ENCODE data around the gene NR1H3. TPM values are rescaled to one million over a fixed set of nuclear protein-coding genes. Genes with fewer than 3 reads are reported as not detected.
A peak's percentile ranks its signal among the peaks of the same experiment; 100 is the strongest.
"Not testable (repeated sequence)": the region's sequence is repeated elsewhere in the genome, so short reads cannot be mapped to it uniquely, and the experiment has no call there.

NR1H3 gene
- total RNA-seq (18.8 TPM), polyA plus RNA-seq (ENCODE audit: insufficient read depth in 1 of 8, insufficient read length in 8 of 8, low replicate concordance in 1 of 8) (10 to 100 TPM; 12.9 to 26.2 (median 15.1) TPM)
- long read RNA-seq, donor 1, partial matches to known transcripts = 0 of 1 reads
- long read RNA-seq, donor 1, other reads (novel, unspliced or antisense) = 0 of 1 reads
- long read RNA-seq, donor 2 = 0 reads
- long read RNA-seq, donor 3, partial matches to known transcripts = 0 of 3 reads
- long read RNA-seq, donor 3, other reads (novel, unspliced or antisense) = 0 of 3 reads
- long read RNA-seq, donor 4, partial matches to known transcripts = 0 of 1 reads
- long read RNA-seq, donor 4, other reads (novel, unspliced or antisense) = 0 of 1 reads
- long read RNA-seq, donor 5, partial matches to known transcripts = 0 of 3 reads
- long read RNA-seq, donor 5, other reads (novel, unspliced or antisense) = 0 of 3 reads
- long read RNA-seq, donor 6, partial matches to known transcripts = 0 of 3 reads
- long read RNA-seq, donor 6, other reads (novel, unspliced or antisense) = 0 of 3 reads
- long read RNA-seq, donor 7, partial matches to known transcripts = 0 of 1 reads
- long read RNA-seq, donor 7, other reads (novel, unspliced or antisense) = 0 of 1 reads
- long read RNA-seq, donor 8, partial matches to known transcripts = 0 of 1 reads
- long read RNA-seq, donor 8, other reads (novel, unspliced or antisense) = 0 of 1 reads
- long read RNA-seq, donor 9, partial matches to known transcripts = 0 of 6 reads
- long read RNA-seq, donor 9, other reads (novel, unspliced or antisense) = 6 of 6 reads
- long read RNA-seq, donor 10 = 0 reads
- long read RNA-seq, donor 11, partial matches to known transcripts = 0 of 2 reads
- long read RNA-seq, donor 11, other reads (novel, unspliced or antisense) = 0 of 2 reads

DNA sequence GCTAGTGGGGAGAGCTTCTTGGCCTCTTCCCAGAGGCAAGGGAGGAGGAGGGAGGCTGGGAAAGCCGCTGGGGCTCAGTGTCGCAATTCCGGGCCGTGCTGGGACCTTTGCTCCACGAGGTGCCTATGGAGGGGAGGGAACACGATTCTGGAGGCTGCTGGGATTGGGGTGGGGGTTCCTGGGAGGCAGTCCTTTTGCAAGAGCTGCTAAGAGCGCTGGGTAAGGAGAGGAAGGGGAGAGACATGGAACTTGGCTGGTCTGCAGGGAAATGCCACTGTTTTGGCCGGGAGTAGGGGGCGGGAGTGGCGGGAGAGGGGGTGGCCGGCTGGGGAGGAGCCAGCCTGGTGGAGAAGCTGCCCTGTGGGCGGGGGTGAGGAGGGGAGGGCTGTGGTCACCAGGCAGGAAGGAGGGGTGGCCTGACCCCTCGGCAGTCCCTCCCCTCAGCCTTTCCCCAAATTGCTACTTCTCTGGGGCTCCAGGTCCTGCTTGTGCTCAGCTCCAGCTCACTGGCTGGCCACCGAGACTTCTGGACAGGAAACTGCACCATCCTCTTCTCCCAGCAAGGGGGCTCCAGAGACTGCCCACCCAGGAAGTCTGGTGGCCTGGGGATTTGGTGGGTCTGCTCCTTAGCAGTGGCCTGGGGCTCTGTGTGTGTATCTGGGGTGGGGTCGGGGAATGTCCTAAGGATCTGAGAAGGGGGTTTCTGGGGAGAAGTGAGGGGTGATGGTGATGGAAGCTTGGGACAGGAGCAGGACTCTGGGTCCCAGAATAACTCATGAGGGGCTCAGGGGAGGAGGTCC, at the start of gene NR1H3:
Gene NR1H3 (plus strand): TSS at position 480 of the 800 bp plus-strand sequence. CDS start 1,221 bp downstream, outside the sequence.
- Histone ChIP-seq H3K9me3 (replicated peaks; ENCODE audit: control insufficient read depth, low read depth, low read length) (no peaks in the 10 kb centered on the region), H3K4me1 (ENCODE audit: control insufficient read depth, insufficient read depth, low read length) (peaks cover 58% of the 10 kb centered on the region), H3K27ac (ENCODE audit: low read length) (peak within 1 kb of the TSS; percentile 50), H3K27me3 (ENCODE audit: control insufficient read depth, insufficient read depth, low read length) (no peaks in the 10 kb centered on the region), H3K4me3 (ENCODE audit: low read length) (peak within 1 kb of the TSS; percentile 9), H3K36me3 (ENCODE audit: control insufficient read depth, insufficient read depth, low read length) (peaks cover 5% of the 10 kb centered on the region)
- DNase-seq = peak; percentile 79
- WGBS (ENCODE audit: insufficient coverage) = 10% methylated on average over 9 of the region's 15 CpGs

DNA sequence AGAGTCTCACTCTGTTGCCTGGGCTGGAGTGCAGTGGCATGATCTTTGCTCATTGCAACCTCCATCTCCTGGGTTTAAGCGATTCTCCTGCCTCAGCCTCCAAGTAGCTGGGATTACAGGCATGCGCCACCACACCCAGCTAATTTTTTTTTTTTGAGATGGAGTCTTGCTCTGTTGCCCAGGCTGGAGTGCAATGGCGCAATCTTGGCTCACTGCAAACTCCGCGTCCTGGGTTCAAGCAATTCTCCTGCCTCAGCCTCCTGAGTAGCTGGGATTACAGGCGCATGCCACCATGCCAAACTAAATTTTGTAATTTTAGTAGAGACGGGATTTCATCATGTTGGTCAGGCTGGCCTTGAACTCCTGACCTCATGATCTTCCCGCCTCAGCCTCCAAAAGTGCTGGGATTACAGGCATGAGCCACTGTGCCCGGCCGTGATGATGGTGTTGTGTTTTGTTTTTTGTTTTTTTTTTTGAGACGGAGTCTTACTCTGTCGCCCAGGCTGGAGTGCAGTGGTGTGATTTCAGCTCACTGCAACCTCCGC, 49.7 kb upstream of the NR1H3 start:
- H3K27ac ChIP-seq (ENCODE audit: low read length); H3K4me3 ChIP-seq (ENCODE audit: low read length); H3K36me3 ChIP-seq (ENCODE audit: control insufficient read depth, insufficient read depth, low read length); H3K27me3 ChIP-seq (ENCODE audit: control insufficient read depth, insufficient read depth, low read length); H3K4me1 ChIP-seq (ENCODE audit: control insufficient read depth, insufficient read depth, low read length); DNase-seq; H3K9me3 ChIP-seq (replicated peaks; ENCODE audit: control insufficient read depth, low read depth, low read length): not testable (repeated sequence)
- WGBS (ENCODE audit: insufficient coverage) = 96% methylated on average over 9 of the region's 13 CpGs

DNA sequence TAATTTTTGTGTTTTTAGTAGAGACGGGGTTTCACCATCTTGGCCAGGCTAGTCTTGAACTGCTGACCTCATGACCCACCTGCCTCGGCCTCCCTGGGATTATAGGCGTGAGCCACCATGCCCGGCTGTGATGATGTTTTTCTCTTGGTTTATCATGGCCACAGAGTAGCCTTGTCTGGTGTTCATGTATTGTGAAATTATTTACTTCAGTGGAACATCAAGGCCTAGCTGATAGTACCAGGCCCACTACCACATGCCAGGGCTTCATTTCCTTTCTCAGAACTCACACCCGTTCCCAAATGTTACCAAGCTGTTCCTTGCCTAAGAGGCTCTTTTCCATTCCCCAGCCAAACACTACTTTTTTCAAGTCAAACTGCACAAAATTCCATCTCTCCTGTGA, 49.2 kb upstream of the NR1H3 start:
- 86% methylated on average over 3 of the region's 5 CpGs for WGBS (ENCODE audit: insufficient coverage)
- Histone ChIP-seq H3K4me3 (ENCODE audit: low read length) (no peak overlapping the region), H3K4me1 (ENCODE audit: control insufficient read depth, insufficient read depth, low read length) (no peaks in the 10 kb centered on the region), H3K9me3 (replicated peaks; ENCODE audit: control insufficient read depth, low read depth, low read length) (no peaks in the 10 kb centered on the region), H3K36me3 (ENCODE audit: control insufficient read depth, insufficient read depth, low read length) (no peaks in the 10 kb centered on the region), H3K27me3 (ENCODE audit: control insufficient read depth, insufficient read depth, low read length) (no peaks in the 10 kb centered on the region), H3K27ac (ENCODE audit: low read length) (no peak overlapping the region)
- DNase-seq = no peak

DNA sequence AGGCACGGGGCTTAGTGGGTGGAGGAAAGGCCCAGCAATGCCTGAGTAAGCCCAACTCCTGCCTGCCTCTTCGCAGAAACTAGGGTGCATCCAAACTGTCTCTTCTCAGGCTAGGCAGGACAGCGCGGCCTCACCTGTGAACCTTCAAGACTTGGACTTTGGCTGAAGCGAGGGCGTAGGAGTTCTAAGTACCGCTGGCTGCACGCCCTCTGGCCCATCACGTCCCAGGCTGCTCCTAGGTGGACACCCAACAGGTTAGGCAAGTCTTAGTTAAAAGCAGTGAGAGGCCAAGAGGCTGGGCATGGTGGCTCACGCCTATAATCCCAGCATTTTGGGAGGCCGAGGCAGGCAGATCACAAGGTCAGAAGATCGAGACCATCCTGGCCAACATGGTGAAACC, 44.9 kb upstream of the NR1H3 start:
- 88% methylated on average over 10 of the region's 12 CpGs for WGBS (ENCODE audit: insufficient coverage)
- H3K4me3 ChIP-seq (ENCODE audit: low read length) = no peak overlapping the region
- no peak overlapping the region for H3K27ac ChIP-seq (ENCODE audit: low read length)

DNA sequence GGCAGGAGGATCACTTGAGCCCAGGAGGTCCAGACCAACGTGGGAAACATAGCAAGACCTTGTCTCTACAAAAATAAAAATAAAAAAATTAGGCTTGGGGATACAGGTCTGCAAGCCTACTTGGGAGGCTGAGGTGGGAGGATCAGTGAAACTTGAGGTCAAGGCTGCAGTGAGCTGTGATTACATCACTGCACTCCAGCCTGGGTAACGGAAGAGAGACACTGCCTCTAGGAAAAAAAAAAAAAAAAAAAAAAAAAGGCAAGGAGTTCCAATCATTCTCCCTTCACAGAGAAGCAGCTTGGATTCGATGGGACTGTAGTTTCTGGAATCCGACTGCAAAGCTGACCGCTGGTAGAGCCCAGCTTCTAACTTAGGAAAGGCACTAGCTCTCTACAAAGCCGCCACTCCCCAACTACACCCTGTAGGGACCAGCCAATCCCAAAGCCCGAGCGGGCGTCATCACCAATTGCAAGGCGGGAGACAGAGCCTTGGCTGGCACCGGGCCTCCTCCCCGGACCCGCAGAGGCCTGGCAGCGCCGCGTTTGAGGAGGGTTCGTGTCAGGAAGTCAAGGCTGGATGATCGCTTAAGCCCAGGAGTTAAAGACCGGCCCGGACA, 43.7 kb upstream of the NR1H3 start:
- DNase-seq = peak; percentile 93
- 17% methylated on average over 14 of the region's 20 CpGs for WGBS (ENCODE audit: insufficient coverage)

More for the DNA sequence above, 44.9 kb upstream of the NR1H3 start:
- H3K9me3 ChIP-seq (replicated peaks; ENCODE audit: control insufficient read depth, low read depth, low read length) = no peaks in the 10 kb centered on the region
- peaks cover 30% of the 10 kb centered on the region for H3K4me1 ChIP-seq (ENCODE audit: control insufficient read depth, insufficient read depth, low read length)
- DNase-seq = no peak
- H3K36me3 ChIP-seq (ENCODE audit: control insufficient read depth, insufficient read depth, low read length) = no peaks in the 10 kb centered on the region
- H3K27me3 ChIP-seq (ENCODE audit: control insufficient read depth, insufficient read depth, low read length) = no peaks in the 10 kb centered on the region

DNA sequence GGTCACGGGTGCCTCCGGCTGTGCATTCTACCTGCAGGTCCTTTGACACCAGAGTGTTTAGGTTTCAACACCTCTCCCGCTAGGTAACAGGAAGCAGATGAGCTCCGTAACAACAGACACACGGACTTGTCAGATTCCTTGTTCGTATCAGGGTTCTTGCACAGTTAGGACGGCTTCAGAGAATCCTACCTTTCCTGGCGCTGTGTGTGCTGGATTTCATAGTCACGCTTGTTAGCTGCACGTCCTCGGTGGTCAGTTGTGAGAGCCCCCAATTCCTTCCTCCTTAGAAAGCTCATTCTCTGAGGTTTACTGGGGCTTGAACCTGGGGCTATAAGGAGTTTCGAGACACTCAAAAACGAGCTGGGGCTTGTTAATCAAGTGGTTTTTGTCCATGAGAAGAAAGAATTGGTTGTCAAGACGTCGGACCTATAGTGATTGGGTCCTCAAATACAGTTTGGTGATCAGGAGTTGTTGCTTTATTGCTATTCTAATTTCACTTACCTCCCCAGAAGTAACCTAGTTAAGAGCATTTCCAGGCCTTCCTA, 42.4 kb upstream of the NR1H3 start:
- WGBS (ENCODE audit: insufficient coverage) = 7% methylated on average over 9 of the region's 15 CpGs
- no peak for DNase-seq
- Histone ChIP-seq H3K27me3 (ENCODE audit: control insufficient read depth, insufficient read depth, low read length) (no peaks in the 10 kb centered on the region), H3K9me3 (replicated peaks; ENCODE audit: control insufficient read depth, low read depth, low read length) (no peaks in the 10 kb centered on the region), H3K4me3 (ENCODE audit: low read length) (peak overlapping the region; percentile 65), H3K27ac (ENCODE audit: low read length) (peak overlapping the region; percentile 97), H3K36me3 (ENCODE audit: control insufficient read depth, insufficient read depth, low read length) (peaks cover 3% of the 10 kb centered on the region), H3K4me1 (ENCODE audit: control insufficient read depth, insufficient read depth, low read length) (peaks cover 30% of the 10 kb centered on the region)

More for the DNA sequence above, 43.7 kb upstream of the NR1H3 start:
- peak overlapping the region; percentile 97 for H3K27ac ChIP-seq (ENCODE audit: low read length)
- peak overlapping the region; percentile 65 for H3K4me3 ChIP-seq (ENCODE audit: low read length)
- H3K36me3 ChIP-seq (ENCODE audit: control insufficient read depth, insufficient read depth, low read length) = no peaks in the 10 kb centered on the region
- H3K9me3 ChIP-seq (replicated peaks; ENCODE audit: control insufficient read depth, low read depth, low read length) = no peaks in the 10 kb centered on the region
- no peaks in the 10 kb centered on the region for H3K27me3 ChIP-seq (ENCODE audit: control insufficient read depth, insufficient read depth, low read length)
- peaks cover 30% of the 10 kb centered on the region for H3K4me1 ChIP-seq (ENCODE audit: control insufficient read depth, insufficient read depth, low read length)

DNA sequence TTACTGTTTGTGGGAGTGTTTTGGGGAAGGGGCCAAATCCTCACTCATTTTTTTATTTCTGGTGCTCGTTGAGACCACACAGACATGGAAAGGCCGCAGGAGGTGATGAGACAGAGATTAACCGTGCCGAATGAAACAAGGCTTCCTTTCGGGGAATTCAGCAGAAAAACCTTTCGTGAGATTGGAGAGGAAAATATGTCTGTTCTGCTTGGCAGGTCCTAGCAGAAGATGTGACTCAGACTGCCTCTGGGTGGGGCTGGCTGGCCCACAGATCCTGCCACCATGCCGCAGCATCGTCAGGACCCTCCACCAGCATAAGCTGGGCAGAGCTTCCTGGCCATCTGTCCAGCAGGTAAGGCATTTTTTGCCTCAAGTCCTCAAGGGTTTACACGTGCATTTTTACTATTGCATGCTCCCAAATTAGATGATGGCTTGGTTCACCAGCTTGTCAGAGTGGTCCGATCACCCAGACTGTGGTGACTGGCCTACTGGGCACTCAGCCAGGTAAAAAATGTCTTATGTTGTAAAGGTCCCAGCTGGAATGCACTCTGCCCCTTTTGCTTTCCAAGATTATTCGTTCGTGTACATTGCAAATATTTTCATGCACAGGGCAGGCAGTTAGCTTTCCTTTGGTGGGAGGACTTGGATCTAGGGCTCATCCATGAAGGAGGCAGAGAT, 41.5 kb upstream of the NR1H3 start:
- peak overlapping the region; percentile 97 for H3K27ac ChIP-seq (ENCODE audit: low read length)
- peaks cover 30% of the 10 kb centered on the region for H3K4me1 ChIP-seq (ENCODE audit: control insufficient read depth, insufficient read depth, low read length)
- DNase-seq = peak; percentile 86
- H3K9me3 ChIP-seq (replicated peaks; ENCODE audit: control insufficient read depth, low read depth, low read length) = no peaks in the 10 kb centered on the region
- H3K36me3 ChIP-seq (ENCODE audit: control insufficient read depth, insufficient read depth, low read length) = peaks cover 3% of the 10 kb centered on the region
- WGBS (ENCODE audit: insufficient coverage) = 4% methylated on average over 9 of the region's 12 CpGs
- H3K4me3 ChIP-seq (ENCODE audit: low read length) = peak overlapping the region; percentile 65
- no peaks in the 10 kb centered on the region for H3K27me3 ChIP-seq (ENCODE audit: control insufficient read depth, insufficient read depth, low read length)

DNA sequence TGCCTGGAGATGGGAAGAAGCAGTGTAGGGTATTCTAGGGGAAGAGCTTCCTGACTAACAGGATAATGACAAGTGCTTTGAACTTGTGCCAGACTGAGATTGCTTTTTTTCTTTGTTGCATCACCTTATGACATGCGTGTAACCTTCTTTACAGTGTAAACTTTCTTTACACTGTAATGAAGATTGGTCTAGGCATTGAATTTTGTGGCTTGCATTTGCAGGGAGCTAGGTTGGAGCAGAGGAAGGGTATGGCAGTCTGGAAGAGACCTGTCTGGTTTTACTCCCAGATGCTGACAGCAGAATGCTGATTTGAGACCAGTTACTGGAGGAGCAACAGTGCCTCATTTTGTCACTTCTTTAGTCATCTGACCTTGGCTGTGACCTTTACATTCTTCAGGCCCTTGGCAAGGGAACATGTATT, 37.4 kb upstream of the NR1H3 start:
- Histone ChIP-seq H3K36me3 (ENCODE audit: control insufficient read depth, insufficient read depth, low read length) (peaks cover 8% of the 10 kb centered on the region), H3K27me3 (ENCODE audit: control insufficient read depth, insufficient read depth, low read length) (no peaks in the 10 kb centered on the region), H3K4me1 (ENCODE audit: control insufficient read depth, insufficient read depth, low read length) (peaks cover 16% of the 10 kb centered on the region), H3K27ac (ENCODE audit: low read length) (no peak overlapping the region), H3K9me3 (replicated peaks; ENCODE audit: control insufficient read depth, low read depth, low read length) (no peaks in the 10 kb centered on the region), H3K4me3 (ENCODE audit: low read length) (no peak overlapping the region)
- no CpG with 5 or more reads among the region's 1 CpG for WGBS (ENCODE audit: insufficient coverage)
- no peak for DNase-seq

DNA sequence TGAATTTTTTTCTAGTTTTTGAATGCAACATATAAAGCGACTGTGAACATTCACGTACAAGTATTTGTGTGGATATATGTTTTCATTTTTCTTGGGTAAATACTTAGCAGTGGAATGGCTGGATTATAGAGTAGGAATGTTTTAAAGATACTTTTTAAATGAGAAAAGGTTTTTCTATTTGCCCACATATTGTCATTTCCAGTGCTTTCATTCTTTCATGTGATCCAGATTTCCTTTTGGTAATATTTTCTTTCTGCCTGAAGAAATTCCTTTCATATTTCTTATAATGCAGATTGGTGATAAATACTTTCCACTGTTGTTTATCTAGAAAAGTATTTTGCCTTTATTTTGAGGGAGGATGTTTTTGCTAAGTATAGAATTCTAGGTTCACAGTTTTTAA, 35.1 kb upstream of the NR1H3 start:
- H3K4me3 ChIP-seq (ENCODE audit: low read length) = no peak overlapping the region
- no peak for DNase-seq
- H3K9me3 ChIP-seq (replicated peaks; ENCODE audit: control insufficient read depth, low read depth, low read length) = no peaks in the 10 kb centered on the region
- no peaks in the 10 kb centered on the region for H3K27me3 ChIP-seq (ENCODE audit: control insufficient read depth, insufficient read depth, low read length)
- H3K4me1 ChIP-seq (ENCODE audit: control insufficient read depth, insufficient read depth, low read length) = no peaks in the 10 kb centered on the region
- WGBS (ENCODE audit: insufficient coverage) = 100% methylated on average over 2 of the region's 2 CpGs
- no peak overlapping the region for H3K27ac ChIP-seq (ENCODE audit: low read length)
- H3K36me3 ChIP-seq (ENCODE audit: control insufficient read depth, insufficient read depth, low read length) = peaks cover 14% of the 10 kb centered on the region
